ENCODE results near the gene SH3RF3. TPM values are rescaled to one million over a fixed set of nuclear protein-coding genes. Genes with fewer than 3 reads are reported as not detected.

The SH3RF3 gene
- total RNA-seq, 1 donor from 2014 or later, result 7.9 TPM

DNA sequence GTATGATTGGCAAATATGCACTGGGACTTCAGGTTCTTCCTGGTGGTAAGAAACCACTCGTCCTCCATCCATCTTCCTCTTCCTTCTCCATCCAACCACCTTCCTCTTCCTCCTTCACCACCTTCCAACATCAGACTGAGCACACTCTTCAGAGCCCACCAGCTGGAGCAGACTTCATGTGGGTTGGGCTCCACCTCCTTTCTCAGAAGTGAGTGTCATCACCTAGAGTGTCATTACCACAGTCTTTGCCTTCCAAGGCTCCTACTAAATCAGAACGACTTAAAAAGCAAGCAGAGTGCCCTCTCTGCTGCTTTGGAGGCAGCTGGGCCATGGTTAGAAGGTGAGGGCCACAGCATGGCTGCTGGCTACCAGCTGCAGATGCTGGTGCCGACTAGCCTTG is 171.6 kb downstream of the SH3RF3 start:
- intact Hi-C loops (cut with micrococcal nuclease), result no loop called here
- Histone ChIP-seq H3K9me3 (replicated peaks) (no peaks in the 10 kb centered on the region), H3K27me3 (ENCODE audit: low read depth) (no peaks in the 10 kb centered on the region), H3K27ac (replicated peaks) (no peak overlapping the region), H3K4me1 (peaks cover 28% of the 10 kb centered on the region), H3K4me3 (no peak overlapping the region), H3K36me3 (no peaks in the 10 kb centered on the region)
- TF ChIP-seq, protein P1, sequence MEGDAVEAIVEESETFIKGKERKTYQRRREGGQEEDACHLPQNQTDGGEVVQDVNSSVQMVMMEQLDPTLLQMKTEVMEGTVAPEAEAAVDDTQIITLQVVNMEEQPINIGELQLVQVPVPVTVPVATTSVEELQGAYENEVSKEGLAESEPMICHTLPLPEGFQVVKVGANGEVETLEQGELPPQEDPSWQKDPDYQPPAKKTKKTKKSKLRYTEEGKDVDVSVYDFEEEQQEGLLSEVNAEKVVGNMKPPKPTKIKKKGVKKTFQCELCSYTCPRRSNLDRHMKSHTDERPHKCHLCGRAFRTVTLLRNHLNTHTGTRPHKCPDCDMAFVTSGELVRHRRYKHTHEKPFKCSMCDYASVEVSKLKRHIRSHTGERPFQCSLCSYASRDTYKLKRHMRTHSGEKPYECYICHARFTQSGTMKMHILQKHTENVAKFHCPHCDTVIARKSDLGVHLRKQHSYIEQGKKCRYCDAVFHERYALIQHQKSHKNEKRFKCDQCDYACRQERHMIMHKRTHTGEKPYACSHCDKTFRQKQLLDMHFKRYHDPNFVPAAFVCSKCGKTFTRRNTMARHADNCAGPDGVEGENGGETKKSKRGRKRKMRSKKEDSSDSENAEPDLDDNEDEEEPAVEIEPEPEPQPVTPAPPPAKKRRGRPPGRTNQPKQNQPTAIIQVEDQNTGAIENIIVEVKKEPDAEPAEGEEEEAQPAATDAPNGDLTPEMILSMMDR (IDR thresholded peaks at IDR 0.05; ENCODE audit: borderline replicate concordance), result no peak
- DNase-seq, result no peak

DNA sequence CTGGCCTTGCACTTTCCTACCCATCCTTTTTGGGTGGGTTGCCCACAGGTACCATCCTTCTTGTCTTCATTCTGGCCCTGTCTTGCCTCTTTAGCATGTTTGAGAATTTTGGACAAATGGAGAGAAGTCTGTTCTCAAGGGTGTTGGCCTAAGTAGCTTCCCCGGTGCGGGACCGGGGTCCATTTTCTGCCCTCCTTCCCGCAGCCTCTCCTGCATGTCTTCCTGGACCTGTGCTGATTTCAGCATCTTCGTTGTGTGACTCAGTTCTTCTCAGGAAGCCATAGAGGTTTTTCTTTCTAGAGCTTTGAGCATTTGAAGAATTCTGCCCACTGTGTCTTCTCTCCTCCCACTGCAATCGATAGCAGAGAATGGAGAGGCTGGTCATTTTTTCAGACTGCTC is 172.7 kb downstream of the SH3RF3 start:
- H3K27me3 ChIP-seq (ENCODE audit: low read depth), result no peaks in the 10 kb centered on the region
- peaks cover 28% of the 10 kb centered on the region for H3K4me1 ChIP-seq
- no peaks in the 10 kb centered on the region for H3K36me3 ChIP-seq
- TF ChIP-seq, protein P1 (IDR thresholded peaks at IDR 0.05; ENCODE audit: borderline replicate concordance), result no peak
- no peaks in the 10 kb centered on the region for H3K9me3 ChIP-seq (replicated peaks)
- no peak for DNase-seq
- H3K27ac ChIP-seq (replicated peaks), result no peak overlapping the region
- no peak overlapping the region for H3K4me3 ChIP-seq
- intact Hi-C loops (cut with micrococcal nuclease), result no loop called here

DNA sequence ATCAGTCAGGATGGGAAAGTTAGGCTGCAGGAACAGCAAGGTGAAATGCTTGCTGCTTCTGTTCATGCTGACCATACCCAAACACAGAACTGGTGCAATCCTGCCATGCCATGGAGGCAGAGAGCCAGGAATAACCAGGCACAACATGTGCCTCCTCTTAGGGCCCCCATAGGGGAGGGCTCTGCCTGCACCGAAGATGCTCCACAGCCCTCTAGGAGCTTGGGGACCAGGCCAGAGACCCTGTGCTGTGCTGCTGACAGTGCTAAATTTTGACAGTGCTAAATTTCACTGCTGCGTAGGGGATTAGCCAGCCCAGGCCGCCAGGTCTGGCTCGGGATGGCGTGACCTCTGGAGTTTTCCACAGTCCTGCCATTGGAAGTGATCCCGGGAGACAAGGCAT is 173.3 kb downstream of the SH3RF3 start:
- DNase-seq, result no peak
- Histone ChIP-seq H3K4me3 (no peak overlapping the region), H3K9me3 (replicated peaks) (no peaks in the 10 kb centered on the region), H3K27ac (replicated peaks) (no peak overlapping the region), H3K36me3 (no peaks in the 10 kb centered on the region), H3K4me1 (peaks cover 28% of the 10 kb centered on the region), H3K27me3 (ENCODE audit: low read depth) (no peaks in the 10 kb centered on the region)
- TF ChIP-seq, protein P1 (IDR thresholded peaks at IDR 0.05; ENCODE audit: borderline replicate concordance), result no peak
- intact Hi-C loops (cut with micrococcal nuclease), result no loop called here

DNA sequence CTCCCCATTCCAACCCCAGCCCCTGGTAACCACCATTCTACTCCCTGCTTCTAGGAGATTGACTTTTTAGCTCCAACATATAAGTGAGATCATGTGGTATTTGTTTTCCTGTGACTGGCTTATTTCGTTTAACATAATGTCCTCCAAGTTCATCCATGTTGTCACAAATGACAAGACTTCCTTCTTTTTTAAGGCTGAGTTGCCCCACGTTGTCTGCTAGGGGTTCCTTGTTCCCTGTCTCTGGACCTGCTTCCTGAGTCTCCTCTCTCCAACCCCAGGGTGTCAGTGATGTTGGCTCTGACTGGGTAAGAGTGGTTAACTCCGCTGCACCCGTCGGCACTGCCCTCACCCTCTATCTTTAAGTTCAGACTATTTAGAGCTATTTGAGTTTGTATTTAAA is 175.2 kb downstream of the SH3RF3 start:
- Histone ChIP-seq H3K9me3 (replicated peaks) (no peaks in the 10 kb centered on the region), H3K36me3 (no peaks in the 10 kb centered on the region)
- TF ChIP-seq, protein P1 (IDR thresholded peaks at IDR 0.05; ENCODE audit: borderline replicate concordance), result no peak

DNA sequence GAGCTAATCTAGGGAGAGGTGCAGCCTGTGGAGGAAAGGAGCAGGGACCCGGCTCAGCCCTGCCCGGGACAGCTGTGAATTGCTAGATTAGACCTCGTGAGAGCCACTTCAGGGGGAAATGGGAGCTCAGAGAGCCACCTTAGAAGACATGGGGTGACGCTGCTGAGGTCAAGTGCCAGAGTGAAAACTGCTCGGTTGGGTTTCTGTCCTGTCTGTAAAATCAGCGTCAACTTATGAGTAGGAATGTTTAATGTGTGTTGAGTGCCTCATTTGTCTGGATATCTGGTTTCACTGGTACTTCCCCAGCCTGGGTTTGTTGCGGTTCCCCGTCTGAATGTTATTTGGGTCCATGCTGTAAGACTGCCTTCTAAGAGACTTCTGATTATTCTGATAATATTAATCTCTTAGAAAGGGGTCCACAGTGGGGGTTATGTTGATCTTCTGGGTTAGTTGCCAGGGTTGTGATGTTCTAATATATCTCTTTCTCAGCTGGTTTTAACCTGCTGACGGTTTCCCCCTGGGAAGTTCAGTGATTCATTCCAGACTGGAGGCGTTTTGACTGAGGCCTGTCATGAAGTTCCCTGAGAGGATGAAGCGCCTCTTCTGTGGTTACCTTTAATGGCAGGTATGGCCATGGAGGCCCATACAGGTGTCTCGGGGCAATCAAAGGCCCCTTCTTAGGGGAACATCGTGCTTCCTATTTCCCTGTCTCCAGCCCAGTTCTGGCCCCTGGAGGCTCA is 175.9 kb downstream of the SH3RF3 start:
- H3K36me3 ChIP-seq, result no peaks in the 10 kb centered on the region
- H3K9me3 ChIP-seq (replicated peaks), result no peaks in the 10 kb centered on the region
- DNase-seq, result no peak
- TF ChIP-seq, protein P1 (IDR thresholded peaks at IDR 0.05; ENCODE audit: borderline replicate concordance), result no peak
- intact Hi-C loops (cut with micrococcal nuclease), result no loop called here
- no peaks in the 10 kb centered on the region for H3K27me3 ChIP-seq (ENCODE audit: low read depth)
- peaks cover 16% of the 10 kb centered on the region for H3K4me1 ChIP-seq
- H3K4me3 ChIP-seq, result no peak overlapping the region
- H3K27ac ChIP-seq (replicated peaks), result no peak overlapping the region

More for the DNA sequence above, 175.2 kb downstream of the SH3RF3 start:
- no peaks in the 10 kb centered on the region for H3K27me3 ChIP-seq (ENCODE audit: low read depth)
- no peak overlapping the region for H3K4me3 ChIP-seq
- no peak for DNase-seq
- no peak overlapping the region for H3K27ac ChIP-seq (replicated peaks)
- H3K4me1 ChIP-seq, result peaks cover 21% of the 10 kb centered on the region
- intact Hi-C loops (cut with micrococcal nuclease), result no loop called here

Measured in left ventricle myocardium inferior (tissue), 1 donor.